ENCODE measurements around the gene CEP164.

GRCh38 chr11:117456027-117456720 lies 128.5 kb downstream of the CEP164 start:
- no peak for TF ChIP-seq EZH2 (IDR thresholded peaks at IDR 0.05; ENCODE audit: insufficient read depth, low read length)
- no peak for TF ChIP-seq CTCF (IDR thresholded peaks at IDR 0.05; ENCODE audit: insufficient read depth, low read depth, low read length)

All from astrocyte (in vitro differentiated cells and primary cell).